Stomach (tissue), 9 donors: ENCODE data around the gene ANTXRL. TPM values are rescaled to one million over a fixed set of nuclear protein-coding genes. Genes with fewer than 3 reads are reported as not detected.
"Not testable (repeated sequence)": the region's sequence is repeated elsewhere in the genome, so short reads cannot be mapped to it uniquely, and the experiment has no call there.

ENCODE experiments used
- DNase-seq, 2 donors: peaks; one replicate each; pipeline versions ENCODE4 v3.0.0 to v3.0.0-alpha.2; 2013 to 2019
- H3K27ac ChIP-seq, 5 donors: fragments of 200-600 bp in 4 of 5; sonication (generic) in 4 of 5; one replicate each; pipeline ENCODE4 v1.5.1; 2013 to 2019; ENCODE audit warnings: mild to moderate bottlenecking in 1 of 5, moderate library complexity in 1 of 5
- H3K27me3 ChIP-seq, 3 donors: fragments of 200-600 bp; sonication (generic); one replicate each; pipeline ENCODE4 v1.5.1; 2017 to 2019; ENCODE audit warnings: mixed run types in 1 of 3
- H3K36me3 ChIP-seq, 4 donors: fragments of 200-600 bp; sonication (generic); 1 replicate in 3 of 4; 2 replicates in 1 of 4; pipeline ENCODE4 v1.5.1; 2016 to 2019
- H3K4me1 ChIP-seq, 4 donors: fragments of 200-600 bp; sonication (generic); one replicate each; pipeline ENCODE4 v1.5.1; 2016 to 2019
- H3K4me3 ChIP-seq, 4 donors: fragments of 200-600 bp; sonication (generic) in 3 of 4; one replicate each; pipeline ENCODE4 v1.5.1; 2016 to 2019; ENCODE audit warnings: mild to moderate bottlenecking in 1 of 4
- H3K9me3 ChIP-seq, 4 donors: fragments of 200-600 bp; sonication (generic); one replicate each; pipeline ENCODE4 v1.5.1; 2016 to 2019
- EP300 ChIP-seq: sonication (generic); formaldehyde crosslinking; IDR thresholded peaks from one replicate; pipeline ENCODE4 v1.6.1; 2017; ENCODE audit warnings: antibody characterized with exemption
- POLR2A ChIP-seq, 4 donors: fragments of 450-650 bp; IDR thresholded peaks; one replicate each; pipeline ENCODE4 v1.6.1; 2016; ENCODE audit warnings: antibody characterized with exemption in 4 of 4, control low read depth in 2 of 4, mild to moderate bottlenecking in 1 of 4, moderate library complexity in 1 of 4
- POLR2AphosphoS5 ChIP-seq, 3 donors: sonication (generic); formaldehyde crosslinking; IDR thresholded peaks; one replicate each; pipeline ENCODE4 v1.6.1; 2016; ENCODE audit warnings: antibody characterized with exemption in 3 of 3
- WGBS, 5 donors: extraction: QIAGEN DNeasy Blood & Tissue Kit in 3 of 5; methylation state at CpG; one replicate each; pipeline versions ENCODE4 v1.1.5 to v1.1.7; 2013 to 2018; 5-methylcytosine and 5-hydroxymethylcytosine counted together
- intact Hi-C: fragments of 100-400 bp; cut with DNase I; formaldehyde crosslinking; loops from one replicate; pipeline ENCODE4 v1.15.1; 2023; ENCODE audit warnings: low total_unique reads
- polyA plus RNA-seq, 3 donors: library from polyadenylated mRNA; stranded (reverse); fragments of 200-250 nt; gene quantifications; one replicate each; pipeline ENCODE4 v1.2.3, GENCODE V29; 2013
- total RNA-seq, 5 donors: library from RNA; depleted of rRNA; stranded (reverse); fragments of >200 nt; gene quantifications; one replicate each; pipeline versions ENCODE4 v1.1.0 to v1.2.3, GENCODE V29; 2014 to 2016
- TF ChIP-seq, protein P1 (sequence below), 7 experiments: fragments of 450-650 bp in 4 of 7; fragments of 200-600 bp in 3 of 7; sonication (generic) in 3 of 7; IDR thresholded peaks; one replicate each; pipeline ENCODE4 v1.5.1; 2016 to 2019; ENCODE audit warnings: antibody characterized with exemption in 7 of 7, control low read depth in 2 of 7, mild to moderate bottlenecking in 1 of 7
- donor health status: healthy with polysubstance abuse.
- donor health status: Bipolar disorder and iron deficiency.
- donor health status: healthy.

The ANTXRL gene
- total and polyA plus RNA-seq, 8 donors: not detected

GRCh38 chr10:46293832-46294640 is 7.2 kb downstream of the ANTXRL start:
- no peaks in the 10 kb centered on the region for H3K9me3 ChIP-seq
- no peak for DNase-seq
- no peak overlapping the region for H3K4me3 ChIP-seq
- no peaks in the 10 kb centered on the region for H3K4me1 ChIP-seq
- intact Hi-C loops: no loop called here
- no peak overlapping the region for H3K27ac ChIP-seq
- TF ChIP-seq, protein P1, sequence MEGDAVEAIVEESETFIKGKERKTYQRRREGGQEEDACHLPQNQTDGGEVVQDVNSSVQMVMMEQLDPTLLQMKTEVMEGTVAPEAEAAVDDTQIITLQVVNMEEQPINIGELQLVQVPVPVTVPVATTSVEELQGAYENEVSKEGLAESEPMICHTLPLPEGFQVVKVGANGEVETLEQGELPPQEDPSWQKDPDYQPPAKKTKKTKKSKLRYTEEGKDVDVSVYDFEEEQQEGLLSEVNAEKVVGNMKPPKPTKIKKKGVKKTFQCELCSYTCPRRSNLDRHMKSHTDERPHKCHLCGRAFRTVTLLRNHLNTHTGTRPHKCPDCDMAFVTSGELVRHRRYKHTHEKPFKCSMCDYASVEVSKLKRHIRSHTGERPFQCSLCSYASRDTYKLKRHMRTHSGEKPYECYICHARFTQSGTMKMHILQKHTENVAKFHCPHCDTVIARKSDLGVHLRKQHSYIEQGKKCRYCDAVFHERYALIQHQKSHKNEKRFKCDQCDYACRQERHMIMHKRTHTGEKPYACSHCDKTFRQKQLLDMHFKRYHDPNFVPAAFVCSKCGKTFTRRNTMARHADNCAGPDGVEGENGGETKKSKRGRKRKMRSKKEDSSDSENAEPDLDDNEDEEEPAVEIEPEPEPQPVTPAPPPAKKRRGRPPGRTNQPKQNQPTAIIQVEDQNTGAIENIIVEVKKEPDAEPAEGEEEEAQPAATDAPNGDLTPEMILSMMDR (IDR thresholded peaks at IDR 0.05): peak in 1 of 7 experiments; percentile 14
- TF ChIP-seq POLR2AphosphoS5 (IDR thresholded peaks at IDR 0.05): no peak
- WGBS, 5 donors: 78 to 91% (median 85%) methylated on average over 6 to 11 of the region's 11 CpGs
- no peaks in the 10 kb centered on the region for H3K27me3 ChIP-seq
- H3K36me3 ChIP-seq: no peaks in the 10 kb centered on the region

- H3K4me3 ChIP-seq: no peak overlapping the region
- DNase-seq: peak in 1 of 2 donors; percentile 20
- no peaks in the 10 kb centered on the region for H3K27me3 ChIP-seq
- TF ChIP-seq, protein P1 (IDR thresholded peaks at IDR 0.05): no peak
- TF ChIP-seq POLR2A (IDR thresholded peaks at IDR 0.05): no peak
- TF ChIP-seq EP300: no peak
- TF ChIP-seq POLR2AphosphoS5 (IDR thresholded peaks at IDR 0.05): no peak
- intact Hi-C loops: no loop called here
- no peaks in the 10 kb centered on the region for H3K9me3 ChIP-seq
- H3K36me3 ChIP-seq: no peaks in the 10 kb centered on the region
- no peak overlapping the region for H3K27ac ChIP-seq
- 93 to 96% (median 95%) methylated on average over 7 to 8 of the region's 8 CpGs for WGBS, 5 donors
- no peaks in the 10 kb centered on the region for H3K4me1 ChIP-seq
Measured at GRCh38 chr10:46294641-46295220, 7.9 kb downstream of the ANTXRL start.

DNA sequence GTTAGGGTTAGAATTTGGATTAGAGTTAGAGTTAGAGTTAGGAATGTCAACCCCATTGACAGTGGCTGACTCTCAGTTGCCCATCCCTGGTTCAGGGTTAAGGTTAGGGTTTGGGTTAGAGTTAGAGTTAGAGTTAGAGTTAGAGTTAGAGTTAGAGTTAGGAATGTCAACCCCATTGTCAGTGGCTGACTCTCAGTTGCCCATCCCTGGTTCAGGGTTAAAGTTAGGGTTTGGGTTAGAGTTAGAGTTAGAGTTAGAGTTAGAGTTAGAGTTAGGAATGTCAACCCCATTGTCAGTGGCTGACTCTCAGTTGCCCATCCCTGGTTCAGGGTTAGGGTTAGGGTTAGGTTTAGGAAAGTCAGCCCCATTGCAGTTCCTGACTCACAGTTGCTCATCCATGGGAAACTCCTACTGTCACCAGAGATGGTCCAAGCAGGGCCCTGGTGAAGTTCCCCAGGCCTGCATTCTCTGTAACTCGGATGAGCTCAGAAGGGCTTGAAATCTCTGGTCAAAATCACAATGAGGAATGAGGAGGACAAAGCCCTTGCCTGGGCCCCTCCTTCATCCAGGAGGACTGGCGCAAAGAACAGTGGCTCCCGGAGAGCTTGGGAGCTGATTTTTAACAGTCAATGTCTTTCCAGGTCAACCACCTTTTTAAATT is 8.7 kb downstream of the ANTXRL start:
- H3K27me3 ChIP-seq, intact Hi-C loops, H3K9me3 ChIP-seq, H3K36me3 ChIP-seq, H3K27ac ChIP-seq, H3K4me3 ChIP-seq, H3K4me1 ChIP-seq: not testable (repeated sequence)
- peak in 1 of 2 donors; percentile 11 for DNase-seq
- 57 to 85% (median 77%) methylated on average over 3 of the region's 3 CpGs for WGBS, 5 donors

DNA sequence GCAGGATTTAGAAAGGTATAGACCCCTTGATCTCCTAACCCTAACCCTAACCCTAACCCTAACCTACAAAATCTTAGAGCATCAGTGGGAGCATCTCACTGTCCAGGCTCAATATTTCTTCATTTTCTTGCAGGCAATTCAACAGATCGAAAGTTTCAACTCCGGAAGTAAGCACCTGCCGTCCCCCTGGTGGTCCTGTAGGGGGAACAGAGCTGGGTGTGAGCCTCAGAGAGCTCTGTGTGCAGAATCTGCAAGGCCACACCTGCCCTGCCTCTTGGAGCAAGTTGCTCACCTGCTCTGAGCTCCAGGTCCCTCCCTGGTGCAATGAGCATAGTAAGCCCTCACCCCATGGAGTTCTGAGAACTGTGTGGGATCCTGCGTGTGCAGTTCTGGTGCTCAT is 9.3 kb downstream of the ANTXRL start:
- H3K9me3 ChIP-seq, H3K4me1 ChIP-seq, intact Hi-C loops, H3K4me3 ChIP-seq, DNase-seq, H3K27me3 ChIP-seq, H3K27ac ChIP-seq, H3K36me3 ChIP-seq: not testable (repeated sequence)
- WGBS, 5 donors: 64 to 82% (median 77%) methylated on average over 3 to 4 of the region's 4 CpGs

DNA sequence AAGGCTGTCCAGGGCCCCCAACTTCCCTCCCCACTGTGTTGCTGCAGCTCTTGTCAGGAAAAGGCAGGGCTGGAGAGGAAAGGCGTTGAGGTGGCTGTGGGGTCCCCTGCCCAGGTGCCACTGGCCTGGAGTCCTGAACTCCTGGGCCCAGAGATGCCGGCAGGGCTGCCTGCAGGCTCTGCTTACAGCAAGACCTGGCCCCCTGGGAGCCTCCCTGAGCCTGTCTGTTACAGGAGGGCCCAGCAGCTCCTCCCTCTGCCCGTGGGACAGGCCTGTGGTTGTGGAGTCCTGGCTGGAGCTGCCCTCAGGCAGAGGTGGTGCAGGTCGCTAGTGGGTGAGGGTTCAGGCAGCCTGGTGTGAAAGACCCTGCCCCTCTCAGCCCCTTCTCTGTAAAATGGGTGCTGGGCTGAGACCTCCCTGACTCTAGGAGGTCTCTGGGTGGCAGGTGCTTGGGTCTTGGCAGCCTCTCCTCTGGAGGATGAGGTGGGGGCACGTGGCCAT is 9.9 kb downstream of the ANTXRL start:
- H3K36me3 ChIP-seq: no peaks in the 10 kb centered on the region
- TF ChIP-seq, protein P1 (IDR thresholded peaks at IDR 0.05): no peak
- TF ChIP-seq POLR2AphosphoS5 (IDR thresholded peaks at IDR 0.05) (no peak), POLR2A (IDR thresholded peaks at IDR 0.05) (no peak), EP300 (no peak)
- H3K4me3 ChIP-seq: no peak overlapping the region
- peak in 1 of 2 donors; percentile 19 for DNase-seq
- intact Hi-C loops: no loop called here
- H3K4me1 ChIP-seq: no peaks in the 10 kb centered on the region
- no peaks in the 10 kb centered on the region for H3K9me3 ChIP-seq
- no peaks in the 10 kb centered on the region for H3K27me3 ChIP-seq
- WGBS, 5 donors: 25 to 76% (median 68%) methylated on average over 1 to 5 of the region's 5 CpGs
- no peak overlapping the region for H3K27ac ChIP-seq
